ENCODE data around the gene DHX34.

The DHX34 gene

DNA sequence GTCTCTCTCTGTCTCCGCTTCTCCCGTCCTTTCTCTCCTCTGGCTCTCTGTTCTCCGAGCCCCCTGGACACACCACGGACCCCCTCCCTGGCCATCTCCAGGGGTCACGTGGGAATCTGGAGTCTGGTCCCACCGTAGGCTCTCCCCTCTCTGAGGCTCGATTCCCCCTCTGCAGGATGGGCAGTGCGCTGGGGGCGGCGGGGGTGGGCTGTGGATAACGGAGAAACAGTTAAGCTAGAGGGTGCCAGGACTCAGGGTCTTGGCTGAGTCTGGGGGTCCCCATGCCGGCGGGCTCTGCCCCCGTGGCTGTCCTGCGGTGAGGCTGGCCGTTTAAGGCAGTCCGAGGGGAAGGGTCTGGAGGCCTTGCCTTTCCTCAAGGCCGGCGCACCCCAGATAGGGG, 70.7 kb downstream of the DHX34 start:
- FAIRE-seq = no peak

DNA sequence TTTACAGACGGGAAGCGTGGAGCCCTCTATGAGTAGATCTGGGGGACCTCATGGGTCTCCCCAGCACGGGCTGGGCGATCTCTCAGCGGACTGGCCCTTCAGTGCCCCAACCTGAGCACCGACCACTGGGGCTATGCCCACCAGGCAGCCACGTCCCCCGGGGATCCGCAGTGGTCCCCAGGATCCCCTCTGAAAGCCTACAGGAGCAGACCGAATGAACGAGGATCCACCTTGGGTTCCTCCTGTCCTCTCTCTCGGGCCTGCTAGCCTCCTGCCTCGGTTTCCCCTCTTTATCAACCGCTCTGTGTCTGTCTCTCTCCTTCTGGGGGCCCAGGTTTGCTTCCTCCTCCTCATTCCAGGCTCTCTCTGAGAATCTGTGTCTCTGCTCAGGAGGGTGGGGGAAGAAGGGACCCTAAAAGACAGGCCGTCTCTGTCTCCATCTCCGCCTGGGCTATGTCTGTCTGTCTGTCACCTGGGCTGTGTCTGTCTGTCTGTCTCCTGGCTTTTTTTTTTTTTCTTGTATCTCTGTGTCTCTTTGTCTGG, 72.2 kb downstream of the DHX34 start:
- FAIRE-seq = no peak

DNA sequence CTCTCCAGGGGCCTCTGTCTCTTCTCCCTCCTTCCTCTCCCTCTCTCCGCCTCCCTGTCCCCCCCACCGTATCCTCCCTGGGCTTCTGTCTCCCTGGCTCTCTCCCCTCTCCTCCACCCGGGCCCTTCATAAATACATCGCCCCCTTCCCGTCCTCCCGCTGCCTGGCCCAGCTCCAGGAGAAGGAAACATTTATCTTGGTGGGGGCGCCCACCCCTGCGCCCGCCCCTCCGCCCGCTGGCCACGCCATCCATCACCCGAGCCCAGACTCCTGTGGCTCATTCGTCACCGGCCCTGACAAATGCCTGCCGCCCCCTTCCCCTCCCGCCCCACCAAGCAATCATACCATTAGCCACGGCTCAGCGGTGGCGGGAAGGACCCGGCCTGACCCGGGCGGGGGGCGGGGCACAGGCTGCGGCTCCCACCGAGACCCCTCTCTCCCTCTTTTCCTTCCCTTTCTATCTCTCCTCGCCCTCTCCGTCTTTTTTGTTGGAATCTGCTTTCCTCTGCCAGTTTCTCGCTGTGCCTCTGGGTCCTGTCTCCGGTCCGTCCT, 72.8 kb downstream of the DHX34 start:
- FAIRE-seq = no peak

DNA sequence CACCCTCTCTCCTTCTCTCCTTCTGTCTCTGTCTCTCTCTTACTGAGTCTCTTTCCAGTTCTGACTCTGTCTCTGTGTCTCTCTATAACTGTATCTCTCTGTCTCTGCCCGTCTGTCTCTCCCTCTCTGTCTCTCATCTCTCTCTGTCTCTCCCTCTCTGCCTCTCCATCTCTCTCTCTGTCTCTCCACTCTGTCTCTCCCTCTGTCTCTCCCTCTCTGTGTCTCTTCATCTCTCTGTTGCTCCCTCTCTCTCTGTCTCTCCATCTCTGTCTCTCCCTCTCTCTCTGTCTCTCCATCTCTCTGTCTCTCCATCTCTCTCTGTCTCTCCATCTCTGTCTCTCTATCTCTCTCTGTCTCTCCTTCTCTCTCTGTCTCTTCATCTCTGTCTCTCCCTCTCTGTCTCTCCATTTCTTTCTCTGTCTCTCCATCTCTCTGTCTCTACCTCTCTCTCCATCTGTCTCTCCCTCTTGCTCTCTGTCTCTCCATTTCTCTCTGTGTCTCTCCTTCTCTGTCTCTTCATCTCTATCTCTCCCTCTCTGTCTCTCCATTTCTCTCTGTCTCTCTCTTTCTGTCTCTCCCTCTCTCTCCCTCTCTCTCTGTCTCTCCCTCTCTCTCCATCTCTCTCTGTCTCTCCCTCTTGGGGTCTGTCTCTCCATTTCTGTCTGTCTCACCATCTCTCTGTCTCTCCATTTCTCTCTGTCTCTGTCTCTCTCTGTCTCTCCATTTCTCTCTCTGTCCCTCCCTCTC, 73.5 kb downstream of the DHX34 start:
- no peak for FAIRE-seq

DNA sequence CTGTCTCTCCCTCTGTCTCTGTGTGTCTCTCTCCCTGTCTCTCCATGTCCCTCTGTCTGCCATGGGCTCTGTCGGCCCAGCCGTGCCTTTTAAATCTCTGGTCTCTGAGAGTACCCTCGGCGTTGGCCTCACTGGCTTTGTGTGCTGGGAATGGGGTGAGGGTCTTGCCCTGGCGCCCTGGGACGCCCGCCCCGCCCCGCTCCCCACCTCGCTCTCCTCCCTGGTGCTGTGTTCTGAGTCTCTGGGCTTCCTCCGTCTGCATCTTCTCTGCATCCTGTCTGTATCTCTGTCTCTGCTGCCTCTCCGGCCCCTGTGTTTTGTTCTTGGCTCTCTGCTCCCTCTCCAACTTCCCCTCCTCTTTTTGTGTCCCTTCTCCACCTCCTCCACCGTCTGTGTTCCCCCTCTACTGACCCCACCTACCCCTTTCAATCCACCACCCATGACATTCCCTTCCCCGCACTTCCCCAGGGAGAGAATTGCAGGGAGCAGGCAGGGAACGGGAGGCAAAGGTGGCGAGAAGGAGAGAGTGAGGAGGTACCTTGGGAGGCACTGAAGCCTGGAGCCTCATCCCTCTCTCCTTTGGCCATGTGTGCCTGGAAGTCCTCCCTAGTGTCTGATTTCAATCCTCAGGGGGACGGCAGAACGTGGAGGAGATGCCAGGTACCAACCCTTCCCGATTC, 74.2 kb downstream of the DHX34 start:
- FAIRE-seq = no peak

DNA sequence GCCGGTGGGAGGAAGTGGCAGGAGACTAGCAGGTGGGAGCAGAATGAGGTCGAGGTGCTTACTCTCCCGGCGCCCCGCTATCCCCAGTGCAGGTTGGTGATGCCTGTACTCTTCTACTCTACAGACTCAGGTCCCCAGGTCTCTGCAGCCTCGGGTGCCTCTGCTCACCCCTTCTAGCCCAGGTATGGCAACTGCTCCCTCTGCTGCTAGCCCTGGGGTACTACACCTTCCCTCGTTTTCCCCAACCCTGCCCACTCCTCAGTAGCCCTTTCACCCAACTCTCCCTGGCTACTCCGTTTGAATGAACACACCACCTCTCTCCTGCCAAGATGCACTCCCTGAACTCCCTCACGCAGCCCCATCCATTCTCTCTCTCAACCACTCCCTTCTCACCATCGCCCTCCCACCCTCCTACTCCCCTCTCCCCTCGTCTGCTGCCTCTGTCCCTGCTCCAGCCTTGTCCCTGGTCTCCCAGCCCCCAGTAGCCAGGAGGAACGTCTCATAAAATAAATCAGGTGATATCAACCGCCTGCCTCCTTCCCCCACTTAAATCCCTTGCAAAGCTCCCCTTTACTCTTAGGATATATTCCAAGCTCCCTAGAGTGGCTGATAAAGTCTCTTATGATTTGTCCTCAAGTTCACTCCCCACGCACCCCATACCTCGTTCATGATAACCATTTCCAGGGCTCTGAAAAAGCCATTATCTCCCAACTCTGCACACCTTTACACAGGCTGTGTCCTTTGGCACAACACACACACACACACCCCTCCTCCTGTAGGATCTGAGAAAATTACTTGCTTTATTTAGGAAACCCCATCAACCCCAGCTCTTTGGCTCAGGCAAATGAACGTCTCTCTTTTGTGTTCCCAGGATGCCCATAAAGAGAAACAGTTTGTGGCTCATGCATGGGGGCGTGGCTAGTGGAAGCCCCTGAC, 78.4 kb downstream of the DHX34 start:
- peak; percentile 89 for FAIRE-seq

DNA sequence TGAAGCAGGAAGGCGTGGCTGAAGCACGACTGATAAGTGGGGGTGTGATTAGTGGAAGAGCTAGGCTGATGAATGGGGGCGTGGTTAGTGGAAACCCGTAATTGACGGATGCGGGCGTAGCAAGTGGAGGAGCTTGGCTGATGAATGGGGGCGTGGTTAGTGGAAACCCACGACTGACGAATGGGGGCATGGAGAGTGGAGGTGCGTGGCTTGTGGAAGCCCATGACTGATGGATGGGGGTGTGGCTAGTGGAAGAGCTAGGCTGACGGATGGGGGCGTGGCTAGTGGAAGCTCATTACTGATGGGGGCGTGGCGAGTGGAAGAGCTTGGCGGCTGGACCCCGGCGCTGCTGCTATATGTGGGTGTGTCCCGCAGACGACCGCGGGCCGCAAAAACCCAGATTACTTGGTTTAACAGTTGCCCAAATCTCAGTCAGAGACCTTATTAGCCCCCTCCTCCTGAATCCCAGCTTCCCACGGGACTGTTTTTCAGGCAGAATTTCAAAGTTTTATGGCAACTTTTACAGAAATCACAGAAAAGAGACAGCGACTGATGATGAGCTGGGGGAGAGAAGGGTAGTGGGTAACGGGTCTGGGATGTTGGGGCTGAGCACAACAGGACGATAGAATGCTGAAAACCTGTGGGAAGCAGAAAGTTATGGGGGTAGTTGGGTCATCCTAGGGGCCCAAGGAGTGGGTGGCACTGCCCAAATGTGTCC, 79.2 kb downstream of the DHX34 start:
- peak; percentile 100 for FAIRE-seq

DNA sequence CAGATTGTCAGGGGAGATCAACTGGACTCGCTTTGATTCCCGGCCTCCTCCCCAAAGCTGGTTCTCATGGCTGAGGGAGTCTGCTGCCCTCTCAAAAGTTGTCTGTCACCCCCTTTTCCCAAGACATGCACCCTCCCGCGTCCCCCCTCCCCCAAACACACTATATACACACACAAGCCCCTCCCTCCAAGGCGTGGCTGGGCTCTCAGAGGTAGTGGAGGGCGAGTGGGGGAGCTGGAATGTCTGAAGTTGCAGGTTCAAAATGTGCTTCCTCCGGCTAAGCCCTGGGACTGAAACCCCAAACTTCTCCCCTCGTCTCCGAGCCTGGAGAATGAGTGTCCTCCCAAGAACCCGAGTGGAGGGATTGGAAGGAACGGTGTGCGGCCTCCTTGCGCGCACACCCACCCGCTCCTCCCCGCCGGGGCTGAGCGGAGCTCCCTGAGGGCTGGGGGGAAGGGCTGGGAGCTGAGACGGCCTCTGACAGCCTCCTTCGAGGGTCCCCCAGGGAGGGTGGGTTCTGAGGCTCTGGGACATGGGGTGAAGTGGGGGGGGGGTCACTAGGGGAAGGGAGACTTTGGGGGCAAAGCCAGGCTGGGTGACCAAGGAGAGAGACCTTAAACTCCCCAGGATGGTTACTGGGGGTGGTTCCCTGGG, 80.2 kb downstream of the DHX34 start:
- no peak for FAIRE-seq

DNA sequence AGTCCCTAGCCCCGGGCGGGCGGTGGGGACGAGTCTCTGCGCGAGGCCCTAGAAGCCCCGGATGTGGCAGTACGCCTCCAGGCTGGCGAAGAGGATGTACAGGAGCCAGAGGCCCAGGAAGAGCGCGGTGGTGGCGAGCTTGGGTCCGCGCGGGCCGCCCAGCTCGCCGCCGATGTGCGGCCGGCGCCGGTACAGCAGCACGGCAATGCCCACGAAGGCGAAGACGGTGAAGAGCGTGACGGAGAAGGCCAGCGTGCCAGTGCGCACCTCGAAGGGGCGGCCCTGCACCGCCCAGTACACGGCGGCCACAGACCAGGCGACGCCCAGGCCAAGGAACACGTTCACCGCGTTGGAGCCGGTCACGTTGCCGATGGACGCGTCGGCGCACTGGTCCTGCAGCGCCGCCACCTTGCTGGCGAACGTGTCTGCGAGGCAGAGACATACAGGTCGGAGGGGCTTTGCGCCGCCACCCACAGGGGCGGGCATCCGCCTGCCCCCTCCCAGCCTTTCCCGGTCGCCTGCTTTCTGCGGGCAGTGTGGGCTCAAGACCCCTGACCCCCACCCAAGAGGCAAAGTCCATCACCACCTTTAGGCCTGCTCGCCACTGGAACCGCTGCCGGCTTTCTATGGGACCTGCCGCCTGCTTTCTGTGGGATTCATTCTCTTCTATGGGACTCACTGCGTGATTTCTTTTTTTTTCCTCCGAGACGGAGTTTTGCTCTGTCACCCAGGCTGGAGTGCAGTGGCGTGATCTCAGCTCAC, 81.1 kb downstream of the DHX34 start:
- FAIRE-seq = no peak

DNA sequence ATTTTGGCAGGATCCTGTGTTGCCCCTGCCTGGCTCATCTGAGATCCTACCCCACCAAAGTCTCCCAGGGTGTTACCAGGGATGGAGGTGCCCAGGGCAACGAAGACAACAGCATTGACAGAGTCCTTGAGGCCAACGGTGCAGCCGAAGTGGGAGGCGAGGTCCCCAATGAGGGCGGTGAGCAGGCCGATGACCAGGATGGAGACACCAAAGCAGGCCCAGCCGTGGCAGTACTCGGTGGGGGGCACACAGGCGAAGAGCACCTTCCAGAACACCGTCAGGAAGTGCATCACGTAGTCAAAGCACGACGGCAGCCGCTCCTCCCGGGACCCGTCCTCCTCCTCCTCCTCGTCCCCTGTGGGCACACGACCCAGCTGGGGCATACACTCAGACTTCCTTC, 83.0 kb downstream of the DHX34 start:
- no peak for FAIRE-seq

All from G401.6 (cell line).